ENCODE data around the gene DCAF6.
A peak's percentile ranks its signal among the peaks of the same experiment; 100 is the strongest.
"Not testable (repeated sequence)": the region's sequence is repeated elsewhere in the genome, so short reads cannot be mapped to it uniquely, and the experiment has no call there.

Gene DCAF6

DNA sequence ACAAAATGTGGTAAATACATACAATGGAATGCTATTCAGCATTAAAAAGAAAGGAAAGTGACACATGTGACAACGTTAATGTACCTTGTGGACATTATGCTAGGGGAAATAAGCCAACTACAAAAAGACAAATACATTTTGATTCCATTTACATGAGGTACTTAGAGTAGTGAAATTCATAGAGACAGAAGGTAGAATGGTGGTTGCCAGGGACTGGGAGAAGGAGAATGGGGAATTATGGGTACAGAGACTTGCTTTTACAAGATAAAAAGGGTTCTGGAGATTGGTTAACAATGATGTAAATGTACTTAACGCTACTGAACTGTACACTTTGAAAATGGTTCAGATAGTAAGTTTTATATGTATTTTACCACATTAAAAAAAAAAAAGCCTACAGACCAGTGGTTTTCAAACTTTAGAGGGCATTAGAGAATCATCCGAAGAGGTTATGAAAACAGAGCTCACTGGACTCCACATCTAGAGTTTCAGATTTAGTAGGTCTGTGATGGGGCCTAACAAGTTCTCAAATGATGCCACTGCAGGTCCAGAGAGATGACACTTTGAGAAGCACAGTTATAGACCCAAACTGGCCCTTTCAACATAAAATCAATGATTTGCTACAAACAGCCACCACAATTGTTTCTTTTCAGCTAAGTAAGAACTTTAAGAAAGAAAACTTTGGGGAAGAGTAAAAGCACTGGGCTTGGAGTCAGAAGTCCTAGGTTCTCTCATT is 13.0 kb upstream of the DCAF6 start:
- peak; percentile 58 for FAIRE-seq
- no peak for DNase-seq (ENCODE audit: extremely low spot score, insufficient read length, low read depth)

DNA sequence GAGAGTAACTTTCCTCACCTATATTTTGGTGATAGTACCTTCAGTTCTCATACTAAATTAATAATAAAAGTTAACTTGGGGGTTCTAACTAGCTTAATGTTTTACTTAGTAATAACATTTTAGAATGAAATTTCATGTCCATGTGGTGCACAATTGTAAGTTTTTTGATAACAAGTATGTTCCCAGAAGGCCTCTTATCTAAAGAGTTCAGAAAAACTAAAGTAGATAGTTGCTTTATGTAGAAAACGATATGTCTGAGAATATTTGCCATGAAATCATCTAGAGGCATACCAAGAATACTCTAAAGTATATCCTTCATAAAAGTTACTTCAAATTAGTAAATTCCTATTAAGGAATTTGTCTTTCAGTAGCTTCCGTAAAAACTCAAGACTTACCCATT is 12.4 kb upstream of the DCAF6 start:
- no peak for FAIRE-seq

DNA sequence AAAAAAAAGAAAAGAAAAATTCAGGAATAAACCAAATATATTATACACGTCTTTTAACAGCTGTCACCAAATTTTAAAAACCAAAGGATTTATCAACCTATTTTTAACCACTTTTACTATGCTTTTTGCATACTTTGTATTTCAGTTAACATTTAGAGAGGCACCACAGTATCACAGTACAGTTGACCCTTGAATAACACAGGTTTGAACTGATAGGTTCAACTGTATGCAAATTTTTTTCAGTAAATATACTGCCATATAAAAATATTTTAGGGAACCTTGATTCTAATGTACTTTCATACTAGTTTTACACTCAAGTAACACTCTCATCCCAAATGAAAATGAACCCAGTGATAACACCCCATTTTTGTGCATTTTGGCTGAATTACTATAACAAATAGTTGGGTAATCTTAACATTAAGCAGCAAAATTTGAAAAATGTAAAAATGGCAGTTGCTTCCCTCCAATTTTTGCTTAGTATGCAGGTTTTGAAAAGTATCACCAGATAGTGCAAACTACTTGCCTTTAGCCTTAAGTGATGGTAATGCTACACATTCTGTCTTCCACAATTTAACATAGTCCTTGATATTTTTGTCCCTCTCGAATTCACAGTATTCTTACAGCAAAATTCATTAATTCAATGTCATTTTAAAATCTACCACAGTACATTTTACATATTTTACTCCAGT is 11.8 kb upstream of the DCAF6 start:
- peak; percentile 26 for FAIRE-seq
- no peak for DNase-seq (ENCODE audit: extremely low spot score, insufficient read length, low read depth)

More for the DNA sequence above, 12.4 kb upstream of the DCAF6 start:
- DNase-seq (ENCODE audit: extremely low spot score, insufficient read length, low read depth) = no peak

DNA sequence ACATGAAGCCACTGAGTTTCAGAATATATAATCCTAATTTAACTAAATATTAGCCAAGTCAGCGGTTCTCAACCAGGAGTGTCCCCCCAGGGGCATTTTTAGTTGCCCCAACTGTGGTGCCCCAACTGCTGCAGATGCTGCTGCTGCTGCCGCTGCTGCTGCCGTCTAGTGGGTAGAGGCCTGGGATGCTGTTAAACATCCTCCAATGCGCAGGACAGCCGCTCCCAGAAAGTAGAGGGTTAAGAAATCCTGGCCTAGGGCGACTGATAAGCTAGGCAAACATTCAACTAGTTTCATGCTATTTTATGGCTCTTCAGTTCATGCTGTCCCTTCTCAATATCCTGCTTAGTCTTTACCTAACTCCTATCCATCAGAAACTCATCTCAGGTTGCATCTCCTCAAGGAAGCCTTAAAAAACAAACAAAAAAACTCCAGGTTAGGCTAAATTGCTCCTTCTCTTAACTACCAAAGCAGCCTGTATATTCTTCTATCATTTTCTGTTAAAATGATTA is 9.9 kb upstream of the DCAF6 start:
- FAIRE-seq = peak; percentile 5
- DNase-seq (ENCODE audit: extremely low spot score, insufficient read length, low read depth) = no peak

DNA sequence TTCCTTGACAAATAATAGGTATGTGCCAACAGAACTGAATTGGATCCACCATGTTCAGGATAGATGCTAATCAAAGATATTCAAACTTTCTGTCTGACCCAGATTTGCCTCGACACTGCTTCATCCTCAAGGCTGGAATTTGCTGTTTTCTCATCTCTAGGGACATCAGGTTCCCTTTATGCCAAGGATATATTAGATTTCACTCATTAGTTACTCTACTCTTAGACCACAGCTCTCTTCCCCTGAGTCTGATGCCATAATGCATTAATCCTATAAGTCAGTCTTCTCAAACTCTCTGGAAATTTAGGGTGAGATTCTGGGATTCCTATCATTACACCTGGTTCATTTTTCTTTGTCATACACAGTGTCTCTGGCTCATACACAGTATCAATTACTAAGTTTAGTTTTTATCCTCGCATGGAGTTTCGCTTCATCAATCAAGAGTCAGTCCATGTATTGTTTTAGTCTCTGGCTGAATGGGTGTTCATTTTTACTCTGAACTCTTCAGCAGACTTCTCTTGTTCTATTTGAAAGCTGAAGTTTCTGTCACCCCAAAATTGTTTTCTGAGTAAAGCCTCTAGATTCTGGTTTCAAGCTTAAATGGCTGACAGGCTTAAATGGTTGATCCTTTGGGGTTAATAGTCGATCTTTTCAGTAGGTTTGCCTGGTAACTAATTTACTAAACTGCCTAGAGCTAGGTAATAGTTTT is 9.3 kb upstream of the DCAF6 start:
- FAIRE-seq = peak; percentile 76
- DNase-seq (ENCODE audit: extremely low spot score, insufficient read length, low read depth) = no peak

DNA sequence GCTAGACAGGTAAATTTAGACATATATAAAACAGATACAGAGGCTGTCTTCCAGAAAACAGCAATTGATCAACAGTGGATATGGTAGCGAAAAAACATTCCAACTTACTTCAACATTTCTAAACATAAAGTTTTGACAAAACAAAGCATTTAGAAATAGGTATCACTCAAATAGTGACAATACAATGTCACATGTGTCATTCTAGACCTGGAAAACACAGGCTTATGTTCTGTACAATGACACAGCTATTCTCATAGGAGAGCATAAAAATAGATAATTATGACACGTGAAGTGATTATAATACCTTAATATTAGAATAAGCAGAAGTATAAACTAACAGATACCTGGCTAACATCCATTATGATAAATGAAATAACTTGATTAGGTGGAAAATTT is 8.0 kb upstream of the DCAF6 start:
- FAIRE-seq (no peak), DNase-seq (ENCODE audit: extremely low spot score, insufficient read length, low read depth) (no peak)

DNA sequence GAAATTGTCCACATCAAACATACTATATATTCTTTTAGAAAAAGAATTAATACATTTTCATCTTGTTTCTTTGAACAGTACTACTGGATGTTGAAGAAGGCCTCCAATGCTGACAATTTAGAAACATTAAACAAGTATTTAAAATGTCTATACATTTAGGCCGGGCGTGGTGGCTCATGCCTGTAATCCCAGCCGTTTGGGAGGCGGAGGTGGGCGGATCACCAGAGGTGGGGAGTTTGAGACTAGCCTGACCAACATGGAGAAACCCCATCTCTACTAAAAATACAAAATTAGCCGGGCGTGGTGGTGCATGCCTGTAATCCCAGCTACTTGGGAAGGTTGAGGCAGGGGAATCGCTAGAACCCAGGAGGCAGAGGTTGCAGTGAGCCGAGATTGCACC is 7.6 kb upstream of the DCAF6 start:
- not testable (repeated sequence) for FAIRE-seq; DNase-seq (ENCODE audit: extremely low spot score, insufficient read length, low read depth)

DNA sequence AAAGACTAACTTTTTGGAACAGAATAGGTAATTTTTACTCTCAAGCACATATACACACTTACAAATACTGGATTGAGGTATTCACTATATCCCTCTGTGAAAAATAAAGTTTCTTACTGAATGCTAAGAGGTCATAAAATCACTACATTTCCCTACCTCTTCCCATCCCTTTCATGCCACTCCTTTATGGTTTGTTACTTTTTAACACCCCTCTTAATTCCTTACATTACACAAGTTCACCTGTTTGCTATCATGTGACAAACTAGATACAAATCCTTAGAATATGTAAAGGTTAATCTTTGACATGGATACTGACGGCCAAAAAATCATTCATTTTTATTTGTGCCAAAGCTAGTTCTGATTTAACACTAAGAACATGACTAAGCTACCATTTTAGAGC is 6.8 kb upstream of the DCAF6 start:
- FAIRE-seq (no peak), DNase-seq (ENCODE audit: extremely low spot score, insufficient read length, low read depth) (no peak)

DNA sequence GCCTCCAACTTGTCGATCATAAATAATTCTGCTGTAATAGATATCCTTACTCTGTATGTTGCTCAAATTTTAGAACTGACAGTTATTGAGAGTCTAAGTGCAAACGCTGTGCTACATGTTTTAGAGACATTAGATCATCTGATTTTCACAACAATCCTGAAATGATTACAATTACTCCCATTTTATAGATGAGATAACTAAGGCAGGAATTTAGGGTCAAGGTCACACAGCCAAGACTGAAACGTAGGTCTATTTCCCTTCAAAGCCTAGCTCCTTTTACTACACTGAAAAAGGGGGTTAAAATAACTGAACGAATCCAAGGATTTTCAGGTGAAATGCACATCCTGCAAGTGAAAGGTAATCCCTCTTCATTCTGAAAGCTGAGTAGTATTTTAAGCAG is 2.7 kb upstream of the DCAF6 start:
- FAIRE-seq = no peak
- DNase-seq (ENCODE audit: extremely low spot score, insufficient read length, low read depth) = no peak

DNA sequence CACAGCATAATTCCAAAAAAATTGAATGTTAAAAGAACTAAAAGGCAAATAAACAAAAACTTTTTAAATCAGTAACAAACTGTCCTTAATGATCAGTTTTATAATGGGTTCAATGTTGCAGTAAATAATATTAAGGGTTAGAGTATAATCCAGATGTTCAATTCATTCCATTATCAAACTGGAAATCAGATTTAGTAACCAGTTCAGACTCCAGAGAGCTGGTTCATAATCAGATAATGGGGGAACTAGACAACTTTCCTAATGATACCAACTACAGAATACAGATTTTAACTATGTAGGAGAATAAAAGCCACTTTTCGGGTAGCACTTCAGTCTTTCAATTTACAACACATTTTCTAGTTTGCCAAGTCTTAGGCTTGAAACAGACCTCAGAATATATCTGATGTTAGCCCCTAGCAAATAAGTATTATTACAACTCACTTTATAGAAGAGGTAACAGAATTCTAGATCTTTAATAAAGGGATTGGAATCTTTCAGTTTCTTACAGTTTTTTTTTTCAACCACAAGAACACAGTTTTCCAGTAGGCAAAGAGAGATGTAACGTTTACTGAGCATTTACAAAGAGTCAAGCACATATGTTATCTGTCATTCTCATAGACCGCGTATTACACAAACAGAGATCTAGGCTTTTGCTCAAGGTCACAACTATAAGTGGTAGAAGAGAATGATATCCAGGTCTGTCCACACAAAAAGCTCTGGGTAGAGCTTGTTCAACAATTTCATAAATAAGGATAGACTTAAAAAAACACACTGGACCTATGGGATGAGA is 1.9 kb upstream of the DCAF6 start:
- FAIRE-seq = no peak

DNA sequence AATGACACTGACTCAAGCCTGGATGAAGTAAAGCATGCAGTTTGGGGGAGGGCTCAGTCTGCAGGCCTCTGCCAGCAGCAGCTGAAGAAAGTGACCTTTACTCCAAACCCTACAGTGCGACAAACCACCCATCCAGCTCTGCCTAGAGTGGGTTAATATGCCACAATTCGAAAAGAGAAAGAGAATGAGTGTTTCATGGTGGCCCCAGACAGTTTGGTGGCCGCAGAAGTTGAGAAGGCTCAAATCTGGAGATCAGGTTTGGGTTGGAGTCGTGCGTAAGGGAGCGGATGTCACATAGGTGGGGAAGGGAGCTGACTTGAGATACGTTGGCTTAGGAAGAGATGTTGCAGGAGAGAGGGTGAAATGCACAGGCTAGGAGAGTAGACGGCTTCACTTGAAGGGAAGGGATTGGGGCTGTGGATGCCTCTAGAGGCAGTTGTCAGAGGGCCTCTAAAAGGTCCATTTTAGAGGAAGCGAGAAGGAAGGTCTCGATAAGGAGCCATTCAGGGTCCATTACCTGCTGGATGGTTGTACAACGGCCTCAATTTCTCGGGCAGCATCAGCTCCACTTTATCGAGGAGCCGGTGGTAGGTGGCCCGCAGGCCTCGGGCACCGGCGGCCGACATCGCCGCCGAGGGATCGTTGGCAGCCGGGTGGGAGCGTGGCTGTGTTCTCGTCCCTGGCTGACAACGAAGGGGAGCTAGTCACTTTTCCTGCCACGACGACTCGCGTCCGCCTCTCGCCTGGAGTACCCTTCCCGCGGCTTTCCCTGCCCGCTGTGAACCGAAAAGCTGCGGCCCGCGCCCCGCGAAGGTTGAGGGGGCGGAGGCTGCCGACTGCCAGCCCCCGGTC is 1.0 kb upstream of the DCAF6 start:
- no peak for DNase-seq (ENCODE audit: extremely low spot score, insufficient read length, low read depth)
- peak; percentile 38 for FAIRE-seq

More for the DNA sequence above, 1.9 kb upstream of the DCAF6 start:
- DNase-seq (ENCODE audit: extremely low spot score, insufficient read length, low read depth) = no peak

DNA sequence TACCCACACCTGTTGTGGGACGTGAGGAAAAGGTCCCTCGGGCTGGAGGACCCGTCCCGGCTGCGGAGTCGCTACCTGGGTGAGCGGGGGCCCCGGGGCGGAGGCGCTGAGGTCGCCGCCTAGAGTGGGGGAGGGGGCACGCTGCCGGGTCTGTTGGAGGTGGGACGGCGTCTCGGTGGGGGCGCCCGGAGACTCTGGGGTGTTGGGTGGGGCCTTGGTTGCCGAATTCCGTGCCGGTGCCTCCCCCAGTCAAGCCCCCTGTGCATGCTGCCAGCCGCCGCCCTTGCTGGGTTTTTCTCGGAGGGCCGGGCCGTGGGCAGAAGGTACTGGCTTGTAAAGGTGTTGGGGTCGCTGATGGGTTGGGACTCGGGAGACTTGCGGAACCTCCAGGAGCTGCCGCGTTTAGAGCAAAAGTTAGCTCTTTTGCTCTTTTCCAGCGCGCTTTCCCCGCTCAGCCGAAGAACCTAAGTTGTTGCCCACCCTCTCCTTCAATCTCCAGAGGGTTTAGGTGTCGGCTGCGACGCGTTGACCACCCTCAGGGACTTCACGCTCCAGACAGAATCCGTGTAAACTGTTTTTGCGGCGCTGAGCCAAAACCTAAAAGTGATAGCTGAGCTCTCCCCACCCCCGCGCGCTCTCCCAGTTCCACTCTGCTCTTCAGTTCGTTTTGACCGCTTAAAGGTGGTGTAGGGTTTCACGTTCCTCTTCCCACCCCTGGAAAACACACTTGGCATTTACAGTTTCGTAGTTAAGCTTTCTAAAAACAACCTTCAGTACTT is 636 bp downstream of the DCAF6 start, which contains the start of gene MPC2:
Gene MPC2, minus strand, starts transcription at position 143 of the 779 bp plus-strand sequence. CDS start 1,231 bp downstream, outside the sequence.
- peak; percentile 20 for DNase-seq (ENCODE audit: extremely low spot score, insufficient read length, low read depth)
- FAIRE-seq = peak; percentile 76

DNA sequence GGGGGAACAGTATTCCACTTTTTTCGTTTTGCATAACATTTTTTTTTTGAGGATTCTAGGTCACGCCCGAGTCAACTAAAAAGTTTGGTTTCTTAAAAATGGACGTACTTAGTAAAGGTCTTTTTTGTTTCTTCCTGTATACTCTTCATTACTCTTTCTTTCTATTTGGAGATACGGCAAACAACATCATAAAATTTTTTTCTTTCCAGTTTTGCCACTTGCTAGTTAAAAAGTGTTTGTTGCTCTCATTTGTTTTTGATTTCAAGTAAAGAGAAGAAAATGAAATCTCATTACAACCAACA is 1.2 kb downstream of the DCAF6 start:
- peak; percentile 21 for FAIRE-seq

DNA sequence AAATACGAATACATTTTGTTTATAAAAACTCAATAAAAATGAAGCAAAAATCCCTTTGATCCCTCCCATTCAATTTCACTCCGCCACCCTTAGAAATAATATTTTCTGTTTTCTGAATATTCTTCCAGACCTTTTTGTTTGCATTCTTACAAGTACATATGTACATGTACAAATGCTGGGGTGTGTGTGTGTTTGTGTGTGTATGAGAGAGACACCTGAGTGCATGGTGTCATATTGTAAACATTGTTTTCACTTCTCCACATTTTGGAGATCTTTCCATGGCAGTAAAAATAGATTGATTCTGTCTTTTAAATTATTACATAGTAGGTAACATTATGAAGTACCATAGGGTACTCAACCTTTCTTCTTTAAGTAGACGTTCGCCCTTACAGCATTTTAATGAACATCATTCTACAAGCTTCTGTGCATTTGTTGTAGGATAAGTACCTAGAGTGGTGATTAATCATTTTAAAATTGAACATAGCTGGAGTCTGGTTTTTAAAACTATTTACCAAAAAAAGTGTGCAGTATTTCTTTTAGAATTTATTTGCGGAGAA is 1.7 kb downstream of the DCAF6 start:
- DNase-seq (ENCODE audit: extremely low spot score, insufficient read length, low read depth) (no peak), FAIRE-seq (no peak)

More for the DNA sequence above, 1.2 kb downstream of the DCAF6 start:
- DNase-seq (ENCODE audit: extremely low spot score, insufficient read length, low read depth) = no peak

DNA sequence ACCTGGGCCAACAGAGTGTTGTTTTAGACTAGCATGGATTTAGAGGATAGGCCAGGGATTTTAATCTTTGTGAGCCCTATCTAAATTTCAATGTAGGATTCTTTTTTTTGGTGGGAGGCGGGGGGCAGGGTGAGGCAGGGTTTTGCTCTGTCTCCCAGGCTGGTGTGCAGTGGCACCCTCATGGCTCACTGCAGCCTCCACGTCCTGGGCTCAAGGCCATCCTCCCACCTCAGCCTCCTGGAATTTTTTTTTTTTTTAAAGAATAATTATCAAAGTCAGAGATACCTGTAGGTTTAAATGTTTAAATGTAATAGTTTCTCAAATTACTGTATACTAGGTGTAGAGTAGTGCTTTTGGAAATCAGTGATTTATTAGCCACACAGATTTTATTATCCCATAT is 3.8 kb downstream of the DCAF6 start:
- DNase-seq (ENCODE audit: extremely low spot score, insufficient read length, low read depth) (no peak), FAIRE-seq (no peak)

DNA sequence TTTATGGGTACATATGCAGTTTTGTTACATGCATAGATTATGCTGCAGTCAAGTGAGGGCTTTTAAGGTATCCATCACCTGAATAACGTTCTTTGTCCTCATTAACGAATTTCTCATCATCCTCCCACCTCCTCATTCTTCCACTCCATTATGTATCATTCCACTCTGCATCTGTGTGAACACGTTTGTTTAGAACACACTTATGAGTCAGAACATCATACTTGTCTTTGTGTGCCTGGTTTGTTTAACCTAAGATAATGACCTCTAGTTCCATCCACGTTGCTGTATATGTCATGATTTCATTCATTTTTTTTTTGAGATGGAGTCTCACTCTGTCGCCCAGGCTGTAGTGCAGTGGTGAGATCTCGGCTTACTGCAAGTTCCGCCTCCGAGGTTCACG is 7.1 kb downstream of the DCAF6 start:
- DNase-seq (ENCODE audit: extremely low spot score, insufficient read length, low read depth) (no peak), FAIRE-seq (no peak)

DNA sequence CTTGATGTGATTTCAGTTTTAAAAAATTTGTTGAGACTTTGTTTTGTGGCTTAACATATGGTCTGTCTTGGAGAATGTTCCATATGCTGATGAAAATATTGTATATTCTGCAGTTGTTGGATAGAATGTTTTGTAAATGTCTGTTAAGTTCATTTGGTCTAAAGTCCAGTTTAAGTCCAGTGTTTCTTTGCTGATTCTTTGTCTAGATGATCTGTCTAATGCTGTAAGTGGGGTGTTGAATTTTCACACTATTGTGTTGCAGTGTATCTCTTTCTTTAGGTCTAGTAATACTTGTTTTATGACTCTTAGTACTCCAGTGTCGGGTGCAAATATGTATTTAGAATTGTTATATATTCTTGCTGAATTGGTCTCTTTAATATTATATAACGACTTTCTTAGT is 11.2 kb downstream of the DCAF6 start:
- FAIRE-seq (no peak), DNase-seq (ENCODE audit: extremely low spot score, insufficient read length, low read depth) (no peak)

DNA sequence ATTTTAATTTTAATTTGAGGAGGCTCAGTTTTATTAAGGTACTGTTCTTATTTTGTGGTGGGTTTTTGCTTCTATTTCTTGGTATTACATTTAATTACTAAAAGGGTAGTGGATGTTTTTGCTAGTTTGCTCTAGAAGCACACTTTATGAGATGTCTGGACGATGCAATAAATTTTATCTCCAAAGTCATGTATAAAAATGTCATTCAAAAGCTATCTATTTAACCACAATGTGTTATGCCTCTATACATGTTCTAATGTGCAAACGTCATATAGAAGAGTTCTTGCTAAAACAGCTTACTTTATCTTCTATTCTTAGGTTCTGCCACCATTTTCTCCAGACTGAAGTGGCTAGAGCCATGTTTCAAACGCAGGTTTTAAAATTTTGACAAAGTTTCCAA is 13.3 kb downstream of the DCAF6 start:
- FAIRE-seq = no peak

More for the DNA sequence above, 13.3 kb downstream of the DCAF6 start:
- no peak for DNase-seq (ENCODE audit: extremely low spot score, insufficient read length, low read depth)

Measured in GM18507 (cell line).